ENCODE measurements around the gene RAMP3.

DNA sequence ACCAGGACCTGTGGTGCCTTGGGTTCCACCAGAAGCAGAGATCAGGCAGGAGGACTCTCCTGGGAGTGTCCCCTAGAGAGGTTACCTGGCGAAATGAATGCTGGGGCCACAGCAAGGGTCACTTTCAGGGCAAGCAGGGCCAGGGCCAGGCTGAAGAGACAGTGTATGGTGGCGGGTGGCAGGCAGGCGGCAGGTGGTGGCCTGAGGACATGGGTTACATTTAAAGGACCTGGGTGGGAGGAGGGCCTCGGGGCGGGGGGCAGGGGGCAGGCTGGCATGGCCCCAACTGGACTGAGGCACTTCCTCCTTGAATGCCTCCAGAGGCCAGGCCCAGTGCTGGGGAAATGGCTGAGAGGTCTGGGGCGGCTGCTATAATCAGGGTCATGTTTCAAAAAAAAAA lies 31.4 kb upstream of the RAMP3 start:
- TF ChIP-seq TAF1 (IDR thresholded peaks at IDR 0.05; ENCODE audit: borderline replicate concordance, insufficient read depth, low read length) (no peak), FOXP2 (optimal IDR thresholded peaks at IDR 0.05; ENCODE audit: borderline replicate concordance, extremely low read depth, extremely low read length, insufficient read depth) (no peak), POLR2AphosphoS5 (IDR thresholded peaks at IDR 0.05; ENCODE audit: low read depth, low read length) (no peak)
- TF ChIP-seq, protein P1, sequence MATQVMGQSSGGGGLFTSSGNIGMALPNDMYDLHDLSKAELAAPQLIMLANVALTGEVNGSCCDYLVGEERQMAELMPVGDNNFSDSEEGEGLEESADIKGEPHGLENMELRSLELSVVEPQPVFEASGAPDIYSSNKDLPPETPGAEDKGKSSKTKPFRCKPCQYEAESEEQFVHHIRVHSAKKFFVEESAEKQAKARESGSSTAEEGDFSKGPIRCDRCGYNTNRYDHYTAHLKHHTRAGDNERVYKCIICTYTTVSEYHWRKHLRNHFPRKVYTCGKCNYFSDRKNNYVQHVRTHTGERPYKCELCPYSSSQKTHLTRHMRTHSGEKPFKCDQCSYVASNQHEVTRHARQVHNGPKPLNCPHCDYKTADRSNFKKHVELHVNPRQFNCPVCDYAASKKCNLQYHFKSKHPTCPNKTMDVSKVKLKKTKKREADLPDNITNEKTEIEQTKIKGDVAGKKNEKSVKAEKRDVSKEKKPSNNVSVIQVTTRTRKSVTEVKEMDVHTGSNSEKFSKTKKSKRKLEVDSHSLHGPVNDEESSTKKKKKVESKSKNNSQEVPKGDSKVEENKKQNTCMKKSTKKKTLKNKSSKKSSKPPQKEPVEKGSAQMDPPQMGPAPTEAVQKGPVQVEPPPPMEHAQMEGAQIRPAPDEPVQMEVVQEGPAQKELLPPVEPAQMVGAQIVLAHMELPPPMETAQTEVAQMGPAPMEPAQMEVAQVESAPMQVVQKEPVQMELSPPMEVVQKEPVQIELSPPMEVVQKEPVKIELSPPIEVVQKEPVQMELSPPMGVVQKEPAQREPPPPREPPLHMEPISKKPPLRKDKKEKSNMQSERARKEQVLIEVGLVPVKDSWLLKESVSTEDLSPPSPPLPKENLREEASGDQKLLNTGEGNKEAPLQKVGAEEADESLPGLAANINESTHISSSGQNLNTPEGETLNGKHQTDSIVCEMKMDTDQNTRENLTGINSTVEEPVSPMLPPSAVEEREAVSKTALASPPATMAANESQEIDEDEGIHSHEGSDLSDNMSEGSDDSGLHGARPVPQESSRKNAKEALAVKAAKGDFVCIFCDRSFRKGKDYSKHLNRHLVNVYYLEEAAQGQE (IDR thresholded peaks at IDR 0.05; ENCODE audit: insufficient read depth in 1 of 2, low read depth in 2 of 2, low read length in 2 of 2), result no peak

All from PFSK-1 (cell line).